ENCODE data around the gene FREM3. TPM values are rescaled to one million over a fixed set of nuclear protein-coding genes. Genes with fewer than 3 reads are reported as not detected.

The FREM3 gene
- total RNA-seq, 4 donors from 2014 or later, result not detected

GRCh38 chr4:143643399-143643798, 57.1 kb downstream of the FREM3 start:
- H3K27me3 ChIP-seq, result no peaks in the 10 kb centered on the region
- no peak for DNase-seq (ENCODE audit: low spot score in 2 of 2)
- H3K36me3 ChIP-seq, result peaks cover 0 to 3% (median 0%) of the 10 kb centered on the region in 3 donors
- peaks cover 0 to 11% (median 0%) of the 10 kb centered on the region in 4 donors for H3K9me3 ChIP-seq
- no peak overlapping the region for H3K4me3 ChIP-seq
- TF ChIP-seq EP300 (IDR thresholded peaks at IDR 0.05), result no peak
- no peak for TF ChIP-seq POLR2A (IDR thresholded peaks at IDR 0.05)
- no peak for TF ChIP-seq CTCF (IDR thresholded peaks at IDR 0.05)
- H3K27ac ChIP-seq, result no peak overlapping the region
- no peaks in the 10 kb centered on the region for H3K4me1 ChIP-seq

GRCh38 chr4:143642611-143643010, 57.9 kb downstream of the FREM3 start:
- Histone ChIP-seq H3K4me1 (no peaks in the 10 kb centered on the region), H3K36me3 (peaks cover 0 to 3% (median 0%) of the 10 kb centered on the region in 3 donors), H3K4me3 (no peak overlapping the region), H3K27me3 (no peaks in the 10 kb centered on the region), H3K27ac (no peak overlapping the region), H3K9me3 (peaks cover 0 to 7% (median 0%) of the 10 kb centered on the region in 4 donors)
- DNase-seq (ENCODE audit: low spot score in 2 of 2), result no peak
- no peak for TF ChIP-seq POLR2A (IDR thresholded peaks at IDR 0.05)
- WGBS, 2 donors, result 91 to 94% methylated on average over 1 of the region's 1 CpG

- Histone ChIP-seq H3K27ac (no peak overlapping the region), H3K27me3 (no peaks in the 10 kb centered on the region), H3K36me3 (no peaks in the 10 kb centered on the region), H3K4me3 (no peak overlapping the region), H3K4me1 (no peaks in the 10 kb centered on the region), H3K9me3 (peaks cover 0 to 4% (median 0%) of the 10 kb centered on the region in 4 donors)
- TF ChIP-seq CTCF (IDR thresholded peaks at IDR 0.05), result no peak
- TF ChIP-seq POLR2A (IDR thresholded peaks at IDR 0.05), result no peak
- TF ChIP-seq EP300 (IDR thresholded peaks at IDR 0.05), result no peak
- 15 to 31% methylated on average over 1 of the region's 1 CpG for WGBS, 2 donors
- no peak for DNase-seq (ENCODE audit: low spot score in 2 of 2)
These were observed 59.1 kb downstream of the FREM3 start for GRCh38 chr4:143641361-143641760.

- Histone ChIP-seq H3K4me1 (no peaks in the 10 kb centered on the region), H3K36me3 (no peaks in the 10 kb centered on the region), H3K4me3 (no peak overlapping the region), H3K27me3 (no peaks in the 10 kb centered on the region), H3K9me3 (no peaks in the 10 kb centered on the region), H3K27ac (no peak overlapping the region)
- TF ChIP-seq POLR2A (IDR thresholded peaks at IDR 0.05) (no peak), CTCF (IDR thresholded peaks at IDR 0.05) (no peak), EP300 (IDR thresholded peaks at IDR 0.05) (no peak)
- DNase-seq (ENCODE audit: low spot score in 2 of 2), result no peak
These were observed 65.7 kb downstream of the FREM3 start for GRCh38 chr4:143634763-143635162.

GRCh38 chr4:143633833-143634232, 66.6 kb downstream of the FREM3 start:
- Histone ChIP-seq H3K4me1 (no peaks in the 10 kb centered on the region), H3K9me3 (no peaks in the 10 kb centered on the region), H3K36me3 (no peaks in the 10 kb centered on the region), H3K27me3 (no peaks in the 10 kb centered on the region), H3K4me3 (no peak overlapping the region), H3K27ac (no peak overlapping the region)
- TF ChIP-seq POLR2A (IDR thresholded peaks at IDR 0.05) (no peak), CTCF (IDR thresholded peaks at IDR 0.05) (no peak), EP300 (IDR thresholded peaks at IDR 0.05) (no peak)
- DNase-seq (ENCODE audit: low spot score in 2 of 2), result no peak

Data from tibial nerve (tissue), 4 donors.